Measurements from ENCODE around the gene ATP1B4.

Gene ATP1B4

DNA sequence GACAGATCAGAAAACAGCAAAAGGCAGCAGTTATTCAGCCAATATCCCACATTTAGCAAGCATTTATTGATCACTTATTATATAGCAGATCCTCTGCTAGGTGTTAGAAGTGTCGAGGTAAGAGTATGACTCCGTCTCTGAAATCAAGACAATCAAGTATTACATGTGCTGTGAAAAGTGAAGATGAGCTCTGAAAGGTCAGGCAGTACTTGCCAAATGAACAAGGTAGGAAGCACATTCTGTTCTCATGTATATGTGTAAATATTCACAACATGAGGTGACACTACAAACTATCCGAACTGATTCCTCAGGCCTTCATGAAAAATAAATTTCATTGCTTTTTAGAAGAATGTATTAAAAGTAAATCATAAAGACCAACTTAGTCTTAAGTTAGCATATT lies 15.3 kb downstream of the ATP1B4 start:
- no peak for DNase-seq (ENCODE audit: low spot score)

- no peak for DNase-seq (ENCODE audit: low spot score)
Observed at GRCh38 chrX:120377715-120378114, 15.8 kb downstream of the ATP1B4 start.

DNA sequence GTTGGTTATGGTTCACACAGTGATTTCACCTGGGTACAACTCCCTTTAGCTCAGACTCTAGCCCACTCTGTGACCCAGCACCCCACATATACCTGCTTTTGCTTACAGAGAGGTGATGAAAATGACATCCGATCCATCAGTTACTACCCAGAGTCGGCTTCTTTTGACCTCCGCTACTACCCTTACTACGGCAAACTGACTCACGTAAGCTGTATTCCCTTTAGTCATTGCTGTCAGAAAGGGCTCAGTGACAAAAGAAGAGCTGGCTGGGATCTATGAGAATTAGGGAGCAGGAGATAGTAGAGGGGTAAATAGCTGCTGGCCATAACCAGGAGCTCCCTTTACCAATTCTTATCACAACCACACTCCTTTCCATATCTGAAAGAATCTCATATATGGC lies 16.7 kb downstream of the ATP1B4 start:
- no peak for DNase-seq (ENCODE audit: low spot score)

GRCh38 chrX:120379937-120380681 lies 18.2 kb downstream of the ATP1B4 start:
- no peak for DNase-seq (ENCODE audit: low spot score)

GRCh38 chrX:120380699-120381098 lies 18.8 kb downstream of the ATP1B4 start:
- DNase-seq (ENCODE audit: low spot score), result peak; percentile 1

DNA sequence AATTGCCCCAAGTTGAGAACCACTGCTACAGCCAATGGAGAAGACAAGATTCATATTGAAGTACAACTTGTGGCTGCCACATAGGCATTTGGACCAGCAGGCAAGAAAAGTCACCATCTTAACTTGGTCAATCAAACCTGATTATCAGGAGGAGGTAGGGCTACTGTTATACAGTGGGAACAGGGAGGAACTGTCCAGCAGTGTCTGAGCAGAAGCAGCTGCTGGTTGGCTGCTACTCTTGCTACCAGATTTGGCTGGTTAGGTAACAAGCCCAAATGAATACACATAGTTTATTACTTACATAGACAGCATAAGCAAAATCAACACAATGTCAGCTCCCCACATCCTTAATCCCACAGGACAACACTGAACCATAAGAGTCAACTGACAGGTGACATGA lies 39.4 kb downstream of the ATP1B4 start:
- no peak for DNase-seq (ENCODE audit: low spot score)

DNA sequence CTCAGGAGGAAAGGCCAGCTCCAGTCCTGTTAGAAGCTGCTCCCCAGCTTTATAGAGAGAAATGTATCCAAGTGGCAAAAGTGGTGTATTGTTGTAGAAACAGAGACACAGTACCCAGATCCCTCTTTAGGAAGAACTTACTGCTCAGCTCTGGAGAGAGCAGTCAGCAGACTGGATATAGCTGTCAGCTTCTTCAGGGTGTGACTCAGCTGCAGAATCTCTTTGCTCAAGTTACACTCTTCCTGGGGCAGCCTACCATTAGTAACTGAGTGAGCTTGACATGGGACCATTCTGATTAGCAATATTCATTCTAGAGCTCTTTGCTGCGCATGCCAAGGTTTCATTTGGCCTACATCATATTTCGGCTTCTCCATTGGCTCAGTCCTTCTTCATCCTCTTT lies 40.5 kb downstream of the ATP1B4 start:
- DNase-seq (ENCODE audit: low spot score), result no peak

DNA sequence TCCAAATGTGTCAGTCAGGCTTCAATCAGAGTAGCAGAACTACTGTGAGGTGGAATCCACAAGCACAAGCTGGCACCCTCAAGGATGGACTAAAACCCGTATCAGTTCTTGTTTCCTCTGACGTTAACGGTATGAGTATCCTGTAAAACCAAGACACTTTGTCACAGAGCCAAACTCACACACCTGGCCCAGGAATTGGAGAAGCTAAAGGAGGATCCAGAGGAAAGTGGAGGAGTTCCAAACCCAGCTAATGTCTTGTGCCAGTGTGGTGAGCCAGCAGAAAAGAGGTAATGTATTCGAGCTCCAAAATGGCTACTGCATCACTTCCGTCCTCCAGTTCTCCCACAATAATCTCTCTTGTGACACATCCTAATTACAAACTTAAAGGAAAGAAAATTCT lies 44.7 kb downstream of the ATP1B4 start:
- DNase-seq (ENCODE audit: low spot score), result no peak

GRCh38 chrX:120408168-120408567 lies 46.3 kb downstream of the ATP1B4 start:
- DNase-seq (ENCODE audit: low spot score), result no peak

DNA sequence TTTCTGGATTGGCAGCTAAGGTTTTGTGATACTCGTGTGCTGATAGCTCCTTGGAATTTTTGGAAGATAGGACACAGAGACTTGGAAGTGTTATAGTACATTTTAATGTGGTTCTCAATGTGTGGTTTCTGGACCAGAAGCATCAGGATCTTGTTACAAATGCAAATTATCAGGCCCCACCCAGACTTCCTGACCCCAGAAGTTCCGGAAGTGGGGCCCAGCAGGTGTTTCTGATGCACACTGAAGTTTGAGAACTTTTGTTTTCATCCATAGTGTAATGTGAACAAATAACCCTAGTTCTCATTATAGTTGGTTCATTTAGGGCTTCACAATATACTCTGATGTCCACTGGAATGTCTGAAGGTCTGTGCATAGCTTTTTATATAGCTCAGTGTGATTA lies 57.6 kb downstream of the ATP1B4 start:
- DNase-seq (ENCODE audit: low spot score), result no peak

DNA sequence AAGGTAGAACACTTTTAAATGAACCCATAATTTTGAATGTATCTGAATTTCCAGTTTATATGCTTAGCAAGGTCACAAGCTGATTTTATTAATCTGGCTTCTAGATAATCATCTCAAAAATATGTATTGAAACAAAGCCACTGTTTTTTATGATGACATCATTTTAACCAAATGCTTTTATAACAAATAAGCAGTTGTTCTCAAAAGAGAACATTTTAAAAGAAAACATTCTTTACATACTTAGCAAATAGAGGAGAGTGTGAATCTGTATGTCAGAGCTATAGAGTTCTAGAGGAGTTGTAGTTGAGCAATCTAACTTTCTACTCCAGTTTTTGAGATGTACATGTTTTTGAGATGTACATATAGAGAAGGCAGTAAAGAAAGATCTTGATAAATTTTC lies 64.7 kb downstream of the ATP1B4 start:
- DNase-seq (ENCODE audit: low spot score), result no peak

DNA sequence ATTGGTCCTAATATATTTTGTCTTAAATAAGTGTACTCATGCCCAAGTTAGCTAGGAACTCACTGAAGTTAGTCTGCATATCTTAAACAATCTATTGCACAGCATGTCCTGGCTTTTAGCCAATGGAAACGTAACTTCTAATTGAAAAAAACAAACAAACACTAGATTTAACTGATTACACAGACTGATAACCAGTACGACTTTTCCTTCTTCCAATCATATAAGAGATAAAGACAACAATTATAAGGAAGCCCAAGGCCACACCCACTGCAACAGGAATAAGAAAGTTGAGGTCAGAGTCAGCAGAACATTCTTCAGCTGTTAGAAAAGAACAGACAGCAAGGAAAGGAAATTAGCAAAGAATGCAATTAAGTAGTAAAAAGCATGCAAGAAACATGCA lies 66.4 kb downstream of the ATP1B4 start:
- DNase-seq (ENCODE audit: low spot score), result no peak

GRCh38 chrX:120429776-120430540 lies 68.1 kb downstream of the ATP1B4 start:
- no peak for DNase-seq (ENCODE audit: low spot score)
